Stimulated activated CD4-positive, alpha-beta T cell treated with anti-CD3 and anti-CD28 coated beads, TNF-alpha, amount 100 ng/mL, for 48 hours (primary cell): ENCODE results near the gene ADA.
"Not testable (repeated sequence)": the region's sequence is repeated elsewhere in the genome, so short reads cannot be mapped to it uniquely, and the experiment has no call there.

Experiments
- DNase-seq, 3 donors: peaks; one replicate each; pipeline ENCODE4 v3.0.0-alpha.2; 2020; ENCODE audit warnings: low read depth in 3 of 3

The ADA gene

DNA sequence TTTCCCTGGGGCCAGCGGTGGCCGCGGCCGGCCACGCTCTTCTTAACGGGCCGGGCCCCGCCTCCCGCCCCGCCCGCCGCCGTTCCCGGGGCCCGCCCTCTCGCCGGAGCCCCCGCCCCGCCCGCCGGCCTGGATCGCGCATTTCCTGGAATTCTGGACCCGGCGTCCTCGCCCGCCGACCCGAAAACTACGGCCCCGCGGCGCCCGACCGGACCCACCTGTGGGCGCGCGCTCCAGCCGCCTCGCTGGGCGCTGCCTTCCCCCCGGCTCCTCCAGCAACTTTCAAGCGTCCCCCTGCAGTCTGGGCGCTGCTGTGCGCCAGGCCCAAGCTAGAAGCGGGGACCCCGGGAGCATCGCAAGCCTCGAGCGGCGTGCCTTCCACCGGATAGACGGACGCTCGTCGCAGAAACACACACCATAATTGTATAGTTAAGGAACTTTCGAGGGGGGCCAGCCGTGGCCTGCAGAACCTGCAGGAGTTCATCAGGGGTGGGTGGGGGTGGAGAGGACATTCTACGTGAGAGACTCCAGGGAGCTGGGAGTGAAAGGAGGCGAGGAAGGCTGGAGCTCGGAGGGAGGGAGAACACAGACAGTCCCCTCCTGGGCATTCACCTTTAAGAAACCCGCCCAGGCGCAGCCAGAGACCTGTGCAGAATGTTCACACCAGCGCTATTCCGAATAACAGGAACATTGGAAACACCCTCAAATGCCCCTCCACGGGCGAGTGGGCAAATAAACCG lies at the start of gene ADA:
Gene ADA, minus strand, starts transcription at position 16 of the 740 bp plus-strand sequence. CDS start 92 bp downstream, outside the sequence.
- DNase-seq: no peak

DNA sequence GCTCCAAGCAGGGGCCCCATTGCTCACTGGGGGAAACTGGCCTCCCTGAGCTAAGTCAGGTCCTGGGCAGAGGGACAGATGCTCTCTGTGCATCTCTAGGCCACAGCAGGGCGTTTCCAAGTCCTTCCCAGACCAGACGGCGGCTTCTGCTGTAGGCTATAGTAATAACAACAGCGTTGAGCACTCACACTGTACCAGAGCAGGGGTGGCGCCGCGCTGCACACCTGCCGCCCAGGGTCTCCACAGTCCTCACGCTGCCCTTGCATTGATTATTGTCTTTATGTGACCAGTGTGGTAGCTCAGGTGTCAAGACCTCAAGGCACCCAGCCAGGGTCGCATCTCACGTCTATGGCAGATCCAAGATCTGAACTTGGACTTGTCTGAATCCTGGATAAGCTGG lies 48.8 kb upstream of the ADA start:
- no peak for DNase-seq

DNA sequence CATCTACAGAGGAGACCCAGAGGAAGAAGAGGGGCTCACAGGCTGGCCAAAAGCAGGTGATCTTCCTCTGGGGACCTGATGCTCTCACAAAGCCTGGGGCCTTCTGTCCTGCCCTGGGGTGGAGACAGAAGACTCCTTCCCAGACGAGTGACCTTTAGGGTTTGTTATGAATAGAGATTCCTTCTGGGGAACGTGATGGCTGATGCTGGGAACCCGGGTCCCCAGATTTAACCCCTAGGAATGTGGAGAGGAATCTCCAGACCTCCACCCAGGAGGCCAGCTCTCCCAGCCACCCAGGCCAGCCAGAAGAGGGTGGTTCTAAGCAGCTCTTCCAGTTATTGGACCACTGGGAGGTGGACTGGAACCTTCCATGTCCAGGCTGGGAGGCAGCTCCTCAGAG lies 46.9 kb upstream of the ADA start:
- no peak for DNase-seq

DNA sequence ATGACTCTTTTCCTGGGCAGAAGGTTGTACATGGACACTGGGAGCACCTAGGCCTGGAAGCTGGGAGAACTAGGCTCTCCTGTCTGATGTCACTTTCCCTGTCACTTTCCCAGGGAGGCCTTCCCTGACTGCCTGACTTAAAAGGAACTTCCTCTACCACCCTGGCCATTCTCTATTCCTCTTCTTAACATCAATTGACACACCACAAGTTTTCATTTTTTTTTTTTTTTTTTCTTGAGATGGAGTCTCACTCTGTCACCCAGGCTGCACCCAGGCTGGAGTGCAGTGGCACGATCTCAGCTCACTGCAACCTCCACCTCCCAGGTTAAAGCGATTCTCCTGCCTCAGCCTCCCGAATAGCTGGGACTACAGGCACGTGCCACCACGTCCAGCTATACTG lies 45.5 kb upstream of the ADA start:
- not testable (repeated sequence) for DNase-seq

DNA sequence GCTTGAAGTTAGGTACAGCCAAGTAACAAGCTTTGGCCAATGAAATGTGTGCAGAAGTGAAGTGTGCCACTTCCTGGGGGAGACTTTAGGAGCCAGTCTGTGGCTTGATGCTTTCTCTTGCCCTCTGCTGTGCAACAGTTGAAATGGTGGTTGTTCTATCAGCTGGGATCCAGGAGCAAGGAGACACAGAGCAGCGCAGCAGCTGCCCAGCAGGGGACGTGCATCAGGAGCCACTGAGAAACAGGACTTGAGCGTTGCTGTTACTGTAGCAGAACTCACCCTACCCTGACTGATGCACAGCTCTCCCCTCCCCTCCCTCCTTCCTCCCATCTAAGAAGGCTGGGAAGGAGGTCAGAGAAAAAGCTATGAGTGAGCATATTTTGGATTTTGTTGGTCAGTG lies 44.8 kb upstream of the ADA start:
- DNase-seq: no peak

DNA sequence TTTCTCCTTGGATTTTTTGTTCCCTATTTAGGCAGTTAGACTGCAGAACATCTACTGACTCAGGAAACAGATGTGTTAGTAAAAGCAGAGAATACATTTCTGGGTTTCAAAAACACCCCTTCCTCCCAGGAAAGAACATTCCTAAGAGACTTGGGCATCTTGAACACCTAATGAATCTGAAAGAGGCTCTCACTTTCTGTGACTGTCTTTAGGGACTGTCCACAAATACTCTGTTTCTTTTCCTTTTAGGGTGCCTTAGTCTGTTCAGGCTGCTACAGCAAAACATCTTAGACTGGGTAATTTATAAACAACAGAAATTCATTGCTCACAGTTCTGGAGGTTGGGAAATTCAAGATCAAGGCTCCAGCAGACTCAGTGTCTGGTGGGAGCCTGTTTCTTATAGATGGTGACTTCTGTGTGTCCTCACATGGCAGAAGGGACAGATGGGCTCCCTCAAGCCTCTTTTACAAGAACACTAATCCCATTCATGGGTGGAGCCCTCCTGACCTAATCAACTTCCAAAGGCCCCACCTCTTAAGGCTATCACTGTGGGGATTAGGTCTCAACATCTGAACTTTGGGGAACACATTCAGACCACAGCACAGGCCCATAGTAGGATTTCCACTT lies 44.3 kb upstream of the ADA start:
- no peak for DNase-seq

DNA sequence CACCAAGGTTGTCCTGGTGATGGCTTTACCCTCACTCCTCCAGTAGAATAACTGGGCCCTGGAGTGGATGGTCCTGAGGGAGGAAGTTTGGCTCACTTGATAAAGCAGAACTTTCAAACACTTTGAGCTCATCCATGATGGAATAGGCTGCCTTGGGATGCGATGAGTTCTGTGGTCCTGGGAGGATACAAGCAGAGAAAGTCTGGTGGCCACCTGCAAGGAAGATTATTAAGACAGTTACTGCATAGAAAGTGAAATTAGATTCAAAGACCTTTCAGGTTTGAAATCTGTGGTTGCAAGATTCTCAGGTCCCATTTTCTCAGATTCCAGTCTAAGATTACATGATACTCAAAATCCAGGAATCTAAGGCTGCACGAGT lies 43.8 kb upstream of the ADA start:
- no peak for DNase-seq

DNA sequence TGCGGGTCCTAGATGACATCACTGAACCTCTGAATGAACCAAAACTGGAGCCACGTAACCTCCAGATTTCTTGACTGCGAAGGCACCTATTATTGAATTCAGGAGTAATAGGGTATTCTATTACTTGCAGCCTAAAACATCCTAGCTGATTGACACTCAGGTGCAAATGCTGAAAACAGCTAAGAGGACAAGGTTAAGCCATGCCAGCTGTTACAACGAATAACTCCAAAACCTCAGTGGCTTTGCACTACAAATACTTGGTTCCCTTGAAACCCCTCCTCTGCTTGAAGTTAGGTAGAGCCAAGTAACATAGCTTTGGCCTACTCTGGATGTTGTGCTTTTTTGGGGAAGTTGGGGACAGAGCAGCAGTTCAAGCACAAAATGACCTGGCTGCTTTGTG lies 42.7 kb upstream of the ADA start:
- DNase-seq: no peak

DNA sequence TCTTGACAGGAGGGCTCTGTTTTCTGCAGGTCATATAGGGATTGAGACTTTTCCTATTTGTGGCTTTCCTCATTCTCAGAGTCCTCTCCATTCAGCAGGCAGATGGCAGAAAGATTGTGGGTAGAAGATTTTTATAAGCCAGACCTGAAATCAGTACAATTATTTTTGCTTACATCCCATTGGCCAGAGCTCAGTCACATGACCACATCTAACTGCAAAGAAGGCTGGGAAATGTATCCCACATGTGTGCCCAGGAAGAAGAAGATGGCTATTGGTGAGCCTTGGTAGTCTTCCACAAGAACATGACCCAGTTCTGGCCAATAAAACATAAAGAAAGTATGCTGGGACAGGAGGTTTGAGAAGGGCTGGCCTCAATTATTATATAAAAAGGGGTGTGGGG lies 42.1 kb upstream of the ADA start:
- DNase-seq: no peak

DNA sequence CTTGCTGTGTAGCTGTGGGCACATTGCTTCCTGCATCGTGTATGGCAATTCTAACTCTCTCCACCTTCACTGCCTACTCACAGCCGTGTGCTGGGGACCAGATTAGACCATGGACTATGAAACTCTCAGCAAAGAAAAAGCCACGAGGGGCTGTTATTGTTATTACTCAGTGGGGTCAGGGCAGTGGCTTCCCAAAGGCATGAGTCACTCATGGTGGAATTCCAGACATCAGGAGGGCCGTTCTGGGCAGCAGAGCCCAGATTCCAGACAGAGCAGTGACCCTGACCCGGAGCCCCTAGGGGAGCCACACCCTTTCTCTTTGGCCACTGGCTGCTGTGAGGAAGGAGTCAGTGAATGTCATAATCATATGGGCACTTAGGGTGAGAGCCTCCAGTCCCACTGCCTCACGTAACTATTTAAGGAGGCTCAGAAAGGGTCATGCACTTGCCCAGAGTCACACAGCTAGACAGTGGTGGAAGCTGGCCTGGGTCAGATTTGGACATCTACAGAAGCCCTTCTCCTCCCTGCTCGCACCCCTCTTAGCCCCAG lies 41.5 kb upstream of the ADA start:
- no peak for DNase-seq

DNA sequence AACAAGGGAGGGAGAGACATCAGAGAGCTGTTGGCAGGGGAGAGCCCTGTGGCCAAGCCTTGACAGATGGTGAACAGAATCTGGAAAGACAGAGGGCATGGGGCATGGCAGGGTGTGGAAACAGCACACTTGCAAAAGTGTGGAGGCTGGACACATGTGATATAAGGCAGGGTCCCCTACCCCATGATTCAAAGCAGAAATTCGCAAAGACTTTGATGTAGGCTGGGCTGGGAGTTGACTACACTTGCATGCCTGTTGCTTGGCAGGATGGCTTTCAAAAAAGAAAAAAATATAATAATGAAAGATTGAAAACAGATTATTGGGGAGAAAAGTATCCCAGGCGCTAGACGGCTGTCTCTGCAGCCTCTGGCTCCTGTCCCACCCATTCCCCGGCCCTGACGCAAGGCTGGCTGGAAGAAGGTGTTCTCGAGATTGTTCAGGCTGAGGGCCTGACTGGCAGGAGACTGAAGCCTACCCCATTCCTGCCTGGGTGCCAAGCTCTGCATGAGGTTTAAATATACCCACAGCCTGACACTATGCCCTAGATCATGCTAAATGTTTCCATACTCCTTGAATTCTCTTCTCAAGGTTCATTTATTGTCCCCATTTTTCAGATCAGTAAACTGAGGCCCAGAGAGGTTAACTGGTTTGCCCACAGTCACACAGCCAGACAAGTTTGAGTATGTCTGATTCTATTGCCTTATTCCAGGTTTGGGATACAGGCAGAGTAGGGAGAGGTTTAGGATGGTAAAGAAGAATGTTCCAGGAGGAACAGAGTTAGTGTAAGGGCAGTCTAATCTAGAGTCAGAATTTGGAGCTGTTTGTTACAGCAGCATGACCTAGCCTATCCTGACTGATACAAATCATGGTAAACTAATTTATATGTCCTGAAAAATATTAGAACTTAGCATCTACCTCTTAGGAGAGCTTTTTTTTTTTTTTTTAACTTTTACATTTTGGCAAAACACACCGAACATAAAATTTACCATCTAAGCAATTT lies 40.2 kb upstream of the ADA start:
- DNase-seq: no peak

DNA sequence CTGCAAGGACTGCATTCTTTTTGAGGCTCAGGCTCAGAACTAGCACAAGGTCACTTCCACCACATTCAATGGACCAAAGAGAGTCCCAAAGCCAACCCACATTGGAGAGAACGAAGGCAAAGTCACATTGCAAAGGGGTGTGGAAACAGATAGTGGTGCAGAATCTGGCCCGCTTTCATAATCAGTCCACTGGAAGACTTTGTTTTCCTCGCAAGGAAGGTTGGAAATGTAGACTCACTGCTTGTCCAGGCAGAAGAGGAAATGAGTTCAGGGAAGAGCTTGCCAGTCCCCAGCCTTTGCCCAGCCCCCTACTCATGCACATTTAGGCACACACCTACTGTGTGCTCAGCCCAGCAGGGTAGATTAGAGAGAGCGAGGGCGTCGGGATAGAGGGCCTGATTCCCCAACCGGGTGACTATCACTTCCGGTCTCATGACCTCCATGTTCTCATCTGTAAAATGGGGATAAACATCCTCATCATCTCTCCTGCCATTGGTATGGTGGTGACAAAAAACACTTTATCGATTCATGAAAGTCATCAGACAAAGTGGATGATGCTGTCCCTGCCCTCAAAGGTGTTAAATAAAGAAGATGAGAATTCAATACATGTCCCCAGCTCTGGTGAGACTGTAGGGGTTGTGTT lies 39.4 kb upstream of the ADA start:
- DNase-seq: no peak

DNA sequence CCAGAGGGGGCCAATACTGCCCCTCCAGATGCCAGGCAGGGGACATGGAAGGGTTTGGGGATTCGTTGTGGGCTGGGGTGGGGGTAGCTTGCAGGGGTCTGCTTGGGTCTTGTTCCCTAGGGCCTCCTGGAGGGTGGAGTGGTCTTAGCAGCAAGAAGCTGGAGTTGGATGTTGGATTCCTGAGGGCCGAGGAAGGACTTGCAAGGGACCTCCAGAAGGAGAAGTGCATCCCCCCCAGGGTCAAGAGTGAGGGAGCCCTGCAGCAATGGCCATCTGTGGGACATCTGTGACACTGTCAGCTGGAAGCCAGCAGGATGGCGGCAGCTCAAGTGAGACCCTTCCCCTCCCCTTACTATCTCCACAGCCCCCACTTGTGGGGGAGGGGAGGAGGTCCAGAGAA lies 38.3 kb upstream of the ADA start:
- DNase-seq: no peak

DNA sequence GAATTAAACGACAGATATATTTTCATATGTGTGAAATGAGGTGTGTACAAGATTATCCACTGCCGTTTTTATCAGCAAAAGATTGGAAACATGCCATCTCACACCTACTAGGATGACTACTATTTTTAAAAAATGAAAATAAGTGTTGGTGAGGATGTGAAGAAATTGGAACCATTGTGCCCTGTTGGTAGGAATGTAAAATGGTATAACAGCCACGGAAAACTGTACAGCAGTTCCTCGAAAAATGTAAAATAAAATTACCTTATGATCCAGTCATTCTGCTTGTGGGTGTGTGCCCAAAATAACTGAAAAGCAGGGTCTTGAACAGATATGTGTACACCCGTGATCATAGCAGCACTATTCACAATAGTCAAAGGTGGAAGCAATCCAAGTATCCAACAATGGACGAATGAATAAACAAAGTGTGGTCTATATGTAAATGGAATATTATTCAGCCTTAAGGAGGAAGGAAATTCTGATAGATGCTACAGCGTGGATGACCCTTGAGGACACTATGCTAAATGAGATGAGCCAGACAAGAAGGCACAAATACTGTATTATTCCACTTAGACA lies 36.6 kb upstream of the ADA start:
- DNase-seq: no peak

DNA sequence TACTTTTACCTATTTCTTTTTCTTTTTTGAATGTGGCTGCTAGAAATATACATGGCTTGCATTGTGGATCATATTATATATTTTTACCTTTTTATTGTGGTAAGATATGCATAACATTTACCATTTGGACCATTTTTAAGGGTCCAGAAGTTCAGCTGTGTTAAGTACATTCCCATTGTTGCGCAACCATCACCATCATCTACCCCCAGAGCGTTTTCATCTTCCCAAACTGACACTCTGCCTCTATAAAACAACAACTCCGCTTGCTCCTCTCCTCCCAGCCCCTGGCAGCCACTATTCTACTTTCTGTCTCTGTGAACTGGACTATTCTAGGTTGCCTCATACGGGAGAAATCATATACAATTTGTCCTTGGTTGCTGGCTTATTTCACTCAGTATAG lies 35.4 kb upstream of the ADA start:
- no peak for DNase-seq

DNA sequence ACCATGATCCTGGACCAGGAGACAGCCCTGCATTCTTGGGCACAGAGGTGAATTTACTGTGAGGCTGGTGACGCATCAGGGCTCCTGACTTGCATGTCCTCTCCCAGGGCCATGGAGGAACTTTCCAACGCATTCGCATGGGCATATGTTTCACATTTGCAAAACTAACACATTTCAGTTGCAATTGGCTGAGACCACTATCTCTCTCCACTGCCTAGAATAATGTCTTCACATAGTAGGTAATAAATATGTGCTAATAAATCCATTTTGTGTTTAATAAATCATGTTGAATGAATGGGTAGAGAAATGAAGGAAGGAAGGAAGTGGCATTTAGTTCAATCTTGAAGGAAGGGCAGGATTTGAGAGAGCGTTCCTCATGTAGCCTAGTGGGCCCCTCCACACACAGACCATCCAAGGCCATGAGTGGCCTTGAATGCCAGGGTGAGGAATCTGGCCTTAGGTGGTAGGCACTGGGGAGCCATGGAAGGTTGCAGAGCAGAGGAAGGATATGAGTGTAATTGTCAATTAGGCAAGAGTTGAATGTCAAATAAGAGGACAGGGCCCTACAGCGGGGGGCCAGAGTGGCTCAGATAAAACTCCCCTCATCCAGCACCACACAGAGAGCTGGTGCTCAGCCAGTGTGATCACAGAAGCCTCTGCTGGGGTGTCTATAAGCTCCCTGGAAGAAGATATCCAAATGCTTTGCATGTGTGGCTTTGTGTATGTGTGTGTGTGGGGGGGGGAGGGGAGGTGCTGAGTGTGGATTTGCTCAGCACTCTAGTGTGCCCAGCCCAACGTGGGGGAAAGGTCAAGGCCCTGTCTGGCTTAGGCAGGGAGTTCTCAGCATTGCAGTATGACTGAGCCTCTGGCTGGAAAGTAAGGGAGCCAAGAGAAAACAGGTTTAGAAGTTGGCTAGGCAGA lies 32.8 kb upstream of the ADA start:
- no peak for DNase-seq

DNA sequence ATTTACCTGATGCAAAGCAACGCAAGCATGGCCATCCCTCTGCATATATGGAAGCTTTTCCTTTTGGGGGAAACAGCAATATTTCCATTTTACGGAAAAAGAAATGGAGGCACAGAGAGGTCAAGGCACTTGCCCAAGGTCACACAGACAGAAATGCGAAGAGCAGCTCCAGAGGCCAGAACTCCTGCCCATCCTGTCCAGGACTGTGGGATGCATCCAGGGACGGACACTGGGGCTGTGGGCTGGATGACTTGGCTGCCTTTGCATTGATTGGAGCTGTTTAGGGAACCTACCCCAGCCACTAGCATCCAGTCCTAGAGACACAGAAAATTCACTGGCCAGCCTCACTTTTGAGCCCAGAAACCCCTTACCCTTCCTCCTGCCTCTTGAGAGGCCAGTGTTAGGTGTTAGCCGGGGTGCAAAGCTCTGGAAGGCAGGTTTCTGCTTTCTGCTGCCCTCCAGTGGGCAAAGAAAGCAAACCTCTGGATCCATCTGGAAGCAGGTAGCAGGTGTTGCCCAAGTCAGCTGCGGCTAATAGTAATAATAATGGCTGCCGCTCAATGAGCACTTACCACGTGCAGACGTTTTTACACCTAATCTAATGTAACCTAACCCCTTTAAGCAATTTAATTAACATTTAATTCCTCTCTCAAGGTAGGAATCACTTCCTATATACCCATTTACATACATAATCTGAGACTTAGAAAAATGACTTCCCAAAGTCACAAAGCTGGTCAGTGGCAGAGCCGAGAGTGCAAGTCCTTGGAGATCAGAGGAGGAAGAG lies 32.0 kb upstream of the ADA start:
- DNase-seq: peak; percentile 4 to 37 (median 32)

DNA sequence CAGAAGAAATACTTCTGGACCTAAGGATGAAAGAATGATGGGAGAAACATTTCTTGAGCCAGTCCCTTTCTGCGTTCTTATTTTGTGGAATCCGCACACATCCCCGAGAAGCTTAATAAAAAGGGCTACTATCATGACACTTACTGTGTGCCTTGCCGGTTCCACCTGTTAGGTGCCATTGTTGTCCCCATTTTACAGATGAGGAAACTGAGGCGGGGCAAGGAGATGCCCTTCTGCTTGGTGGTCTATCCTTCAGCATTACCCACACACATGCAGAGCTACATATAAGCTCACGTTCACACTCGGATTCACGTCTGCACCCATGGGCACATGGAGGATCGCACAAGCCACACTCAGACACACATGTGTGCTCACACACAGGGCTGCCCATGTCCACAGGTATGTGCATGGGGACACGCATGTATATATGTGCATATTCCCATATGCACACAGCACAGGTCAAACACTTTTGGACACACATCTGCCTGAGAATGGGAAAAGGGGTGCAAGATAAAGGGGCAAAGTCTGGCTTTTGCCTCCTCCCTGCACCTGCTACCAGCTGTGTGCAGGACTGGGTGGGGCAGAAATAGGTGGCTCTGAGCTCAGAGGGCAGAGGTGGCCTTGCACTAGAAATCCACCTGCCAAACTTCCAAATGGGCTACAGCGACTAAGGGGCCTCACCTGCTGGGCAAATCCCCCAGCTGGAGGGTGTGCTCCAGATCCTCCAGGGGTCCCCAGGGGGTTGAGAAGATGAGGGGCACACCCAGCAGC lies 30.5 kb upstream of the ADA start:
- DNase-seq: no peak
